SW 1271 (cell line): ENCODE measurements around the gene BEND3.
A peak's percentile ranks its signal among the peaks of the same experiment; 100 is the strongest.
"Not testable (repeated sequence)": the region's sequence is repeated elsewhere in the genome, so short reads cannot be mapped to it uniquely, and the experiment has no call there.

Experiments used
- DNase-seq, 2 experiments: peaks; one replicate each; lab custom pipeline; 2025; lab: John Stamatoyannopoulos, UW

Gene BEND3

GRCh38 chr6:107114926-107115694 lies at the start of gene BEND3:
Gene BEND3 (minus strand): TSS chr6:107115515. CDS start chr6:107099285, 16,230 bp downstream.
- no peak for DNase-seq

GRCh38 chr6:107164299-107164698 lies 49.0 kb upstream of the BEND3 start:
- not testable (repeated sequence) for DNase-seq

GRCh38 chr6:107161521-107161920 lies 46.2 kb upstream of the BEND3 start:
- DNase-seq: no peak

- no peak for DNase-seq
Observed at GRCh38 chr6:107156617-107157016, 41.3 kb upstream of the BEND3 start.

- no peak for DNase-seq
Observed at GRCh38 chr6:107154801-107155160, 39.5 kb upstream of the BEND3 start.

- DNase-seq: no peak
Observed at GRCh38 chr6:107154131-107154800, 39.0 kb upstream of the BEND3 start.

GRCh38 chr6:107152638-107153430 lies 37.5 kb upstream of the BEND3 start:
- no peak for DNase-seq

GRCh38 chr6:107144666-107145065 lies 29.4 kb upstream of the BEND3 start:
- DNase-seq: no peak

- no peak for DNase-seq
Observed at GRCh38 chr6:107144014-107144413, 28.7 kb upstream of the BEND3 start.

- no peak for DNase-seq
Observed at GRCh38 chr6:107140581-107140980, 25.3 kb upstream of the BEND3 start.

- not testable (repeated sequence) for DNase-seq
Observed at GRCh38 chr6:107136324-107136723, 21.0 kb upstream of the BEND3 start.

GRCh38 chr6:107135048-107135680 lies 19.8 kb upstream of the BEND3 start:
- not testable (repeated sequence) for DNase-seq

GRCh38 chr6:107132330-107132954 lies 17.1 kb upstream of the BEND3 start:
- peak in 1 of 2 experiments; percentile 31 for DNase-seq

- no peak for DNase-seq
Observed at GRCh38 chr6:107129370-107129925, 14.1 kb upstream of the BEND3 start.

GRCh38 chr6:107128577-107128976 lies 13.3 kb upstream of the BEND3 start:
- no peak for DNase-seq

GRCh38 chr6:107128175-107128574 lies 12.9 kb upstream of the BEND3 start:
- DNase-seq: no peak

GRCh38 chr6:107125771-107126170 lies 10.5 kb upstream of the BEND3 start:
- DNase-seq: no peak

- DNase-seq: no peak
Observed at GRCh38 chr6:107124934-107125348, 9.6 kb upstream of the BEND3 start.

GRCh38 chr6:107123501-107123900 lies 8.2 kb upstream of the BEND3 start:
- no peak for DNase-seq

GRCh38 chr6:107122748-107123147 lies 7.4 kb upstream of the BEND3 start:
- no peak for DNase-seq

GRCh38 chr6:107121964-107122495 lies 6.7 kb upstream of the BEND3 start:
- DNase-seq: no peak
